Activated T-cell treated with anti-CD3 and anti-CD28 coated beads for 4 hours (primary cell): ENCODE results near the gene IRF5.

Experiments used
- DNase-seq: peaks from one replicate; pipeline ENCODE4 v3.0.0-alpha.2; 2020

The IRF5 gene

DNA sequence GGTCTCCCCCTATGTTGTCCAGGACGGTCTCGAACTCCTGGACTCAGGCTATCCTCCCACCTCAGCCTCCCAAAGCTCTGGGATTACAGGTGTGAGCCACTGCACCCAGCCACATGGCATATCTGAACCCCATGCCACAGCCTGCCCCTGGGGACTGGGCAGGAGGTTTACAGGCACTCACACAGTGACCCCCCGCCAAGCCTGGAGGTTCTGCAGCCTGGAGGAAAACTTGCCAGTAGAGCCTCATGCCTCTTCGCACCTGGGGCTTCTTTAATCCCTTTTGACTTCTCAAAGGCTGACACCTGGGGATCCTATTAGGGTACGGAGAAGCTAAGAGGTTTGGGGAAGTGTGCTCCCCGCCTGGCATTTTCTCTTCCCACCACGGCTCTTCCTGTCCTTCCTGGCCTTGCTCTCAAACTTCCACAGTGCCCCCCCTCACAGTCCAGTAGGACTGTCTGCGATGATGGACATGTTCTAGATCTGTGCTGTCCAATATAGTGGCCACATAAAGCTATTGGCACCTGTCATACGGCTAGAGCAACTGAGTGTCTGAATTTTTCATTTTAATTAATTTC is 15.8 kb upstream of the IRF5 start:
- no peak for DNase-seq

GRCh38 chr7:128922496-128923410 is 15.0 kb upstream of the IRF5 start:
- DNase-seq = no peak

GRCh38 chr7:128923411-128923800 is 14.3 kb upstream of the IRF5 start:
- DNase-seq = no peak

GRCh38 chr7:128924707-128925588 is 12.8 kb upstream of the IRF5 start:
- DNase-seq = no peak

- no peak for DNase-seq
These were observed 9.4 kb upstream of the IRF5 start for GRCh38 chr7:128928159-128928813.

GRCh38 chr7:128928882-128929788 is 8.6 kb upstream of the IRF5 start:
- no peak for DNase-seq

DNA sequence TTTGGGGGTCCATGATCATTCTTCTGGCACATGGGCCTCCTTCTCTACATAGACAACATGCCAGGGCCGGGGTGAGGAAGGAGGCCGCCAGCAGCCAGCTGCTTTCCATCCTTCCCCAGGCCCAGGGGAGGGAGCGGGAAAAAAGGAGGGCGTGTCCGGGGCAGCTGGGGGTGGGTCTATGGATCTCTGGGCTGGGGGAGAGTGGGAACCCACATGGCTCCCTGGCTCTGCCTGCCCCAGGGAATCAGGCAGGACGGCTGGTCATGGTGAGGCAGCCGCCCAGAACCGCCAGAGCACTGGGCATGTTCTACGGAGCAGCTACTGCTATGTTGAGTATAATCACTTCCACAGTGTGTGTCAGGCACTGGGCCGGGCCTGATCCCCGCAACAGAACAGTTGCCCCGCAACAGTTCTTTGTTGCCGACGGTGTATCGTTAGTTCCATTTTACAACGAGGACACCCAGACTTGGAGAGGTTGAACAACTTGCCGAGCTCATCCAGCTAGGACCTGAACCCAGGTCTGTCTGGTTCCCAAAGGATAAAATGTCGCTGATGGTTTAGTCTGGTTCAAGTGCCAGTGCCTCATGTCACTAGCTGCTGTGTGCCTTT is 6.4 kb upstream of the IRF5 start:
- no peak for DNase-seq

DNA sequence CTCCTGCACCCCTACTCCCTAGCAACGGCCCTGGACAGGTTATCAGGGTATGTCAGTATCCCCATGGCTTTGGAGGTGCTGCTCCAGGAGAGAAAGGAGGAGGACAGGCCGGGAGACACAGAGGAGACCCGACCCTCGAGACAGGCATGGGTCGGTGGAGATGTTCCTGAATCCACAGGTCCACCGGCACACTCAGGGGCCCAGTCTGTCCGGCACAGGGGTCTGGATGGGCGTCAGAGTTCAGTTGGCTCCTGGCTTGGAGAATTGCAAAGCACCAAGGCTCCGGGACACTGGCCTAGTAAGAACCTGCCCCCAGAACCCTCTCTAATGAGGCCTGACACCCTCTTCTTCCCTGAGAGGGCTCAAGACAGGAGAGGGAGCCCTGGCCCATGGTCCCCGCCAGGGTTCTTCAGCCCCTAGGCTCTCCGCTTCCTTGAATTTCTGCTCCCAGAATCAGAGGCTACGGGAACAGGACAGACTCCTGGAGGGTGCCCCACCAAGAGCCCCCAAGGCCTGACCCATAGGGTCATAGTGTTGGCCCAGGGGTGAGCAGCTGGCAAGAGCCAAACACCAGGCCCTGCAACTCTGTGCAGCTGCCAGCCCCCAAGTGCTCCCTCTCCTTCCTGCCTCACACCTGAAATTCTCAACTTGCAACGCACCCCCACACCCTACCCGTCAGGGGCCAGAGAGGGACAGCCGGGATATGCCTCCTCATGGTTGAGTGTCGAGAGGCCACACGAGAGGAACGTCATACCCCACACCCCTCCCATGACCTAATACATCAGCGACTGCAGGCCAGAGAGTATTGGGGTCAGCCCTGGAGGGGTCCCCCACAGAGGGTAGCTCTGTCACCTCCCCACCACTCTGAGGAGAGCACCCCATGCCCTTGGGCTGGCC is 5.5 kb upstream of the IRF5 start:
- no peak for DNase-seq

- no peak for DNase-seq
These were observed 4.9 kb upstream of the IRF5 start for GRCh38 chr7:128932862-128933179.

- no peak for DNase-seq
These were observed 4.4 kb upstream of the IRF5 start for GRCh38 chr7:128933180-128933891.

- DNase-seq = no peak
These were observed 3.1 kb upstream of the IRF5 start for GRCh38 chr7:128934361-128935341.

- DNase-seq = no peak
These were observed 2.4 kb upstream of the IRF5 start for GRCh38 chr7:128935342-128935730.

- no peak for DNase-seq
These were observed 929 bp upstream of the IRF5 start for GRCh38 chr7:128936798-128937197.

DNA sequence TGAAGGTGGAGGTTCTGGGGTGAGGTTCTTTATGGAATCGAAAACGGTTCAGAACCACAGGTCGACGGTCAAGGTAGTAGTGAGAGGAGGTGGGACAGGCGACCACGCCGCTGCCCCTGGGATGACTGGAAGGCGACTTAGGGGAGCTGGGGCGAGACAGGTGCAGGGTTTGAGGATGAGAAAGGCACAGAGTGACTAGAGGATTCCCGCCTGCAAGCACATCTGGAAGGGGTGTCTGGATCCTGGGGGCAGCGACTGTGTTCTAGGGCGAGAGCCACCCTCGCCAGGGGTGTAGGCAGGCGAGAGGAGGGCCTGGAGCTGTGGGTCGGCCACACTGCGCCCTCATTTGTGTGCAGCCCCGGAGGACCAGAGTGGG is 468 bp upstream of the IRF5 start:
- no peak for DNase-seq

DNA sequence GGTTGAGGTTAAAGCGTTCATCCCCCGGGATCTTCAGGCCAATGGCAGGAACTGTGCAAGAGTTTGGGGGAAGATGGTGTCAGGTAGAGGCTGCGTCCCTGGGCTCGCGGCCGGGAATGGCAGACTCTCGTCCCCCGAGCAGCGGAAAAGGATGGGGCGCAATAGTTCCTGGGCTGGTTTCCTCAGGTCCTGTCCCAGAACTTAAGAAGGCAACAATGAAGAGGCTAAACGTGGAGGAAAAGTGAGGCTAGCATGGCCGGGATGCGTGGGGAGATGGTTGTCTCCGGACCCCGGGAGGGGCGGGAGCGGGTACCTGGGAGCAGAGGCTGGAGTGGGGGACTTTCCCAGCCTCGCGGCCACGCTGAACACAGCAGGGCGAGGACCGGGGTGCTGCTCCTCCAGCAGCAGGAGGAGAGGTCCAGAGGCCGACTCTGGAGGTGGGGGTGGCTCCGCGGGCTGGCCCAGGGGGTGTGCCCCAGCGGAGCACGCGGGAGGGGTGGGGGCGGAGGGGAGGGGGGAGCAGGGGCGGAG is 882 bp downstream of the IRF5 start:
- no peak for DNase-seq

DNA sequence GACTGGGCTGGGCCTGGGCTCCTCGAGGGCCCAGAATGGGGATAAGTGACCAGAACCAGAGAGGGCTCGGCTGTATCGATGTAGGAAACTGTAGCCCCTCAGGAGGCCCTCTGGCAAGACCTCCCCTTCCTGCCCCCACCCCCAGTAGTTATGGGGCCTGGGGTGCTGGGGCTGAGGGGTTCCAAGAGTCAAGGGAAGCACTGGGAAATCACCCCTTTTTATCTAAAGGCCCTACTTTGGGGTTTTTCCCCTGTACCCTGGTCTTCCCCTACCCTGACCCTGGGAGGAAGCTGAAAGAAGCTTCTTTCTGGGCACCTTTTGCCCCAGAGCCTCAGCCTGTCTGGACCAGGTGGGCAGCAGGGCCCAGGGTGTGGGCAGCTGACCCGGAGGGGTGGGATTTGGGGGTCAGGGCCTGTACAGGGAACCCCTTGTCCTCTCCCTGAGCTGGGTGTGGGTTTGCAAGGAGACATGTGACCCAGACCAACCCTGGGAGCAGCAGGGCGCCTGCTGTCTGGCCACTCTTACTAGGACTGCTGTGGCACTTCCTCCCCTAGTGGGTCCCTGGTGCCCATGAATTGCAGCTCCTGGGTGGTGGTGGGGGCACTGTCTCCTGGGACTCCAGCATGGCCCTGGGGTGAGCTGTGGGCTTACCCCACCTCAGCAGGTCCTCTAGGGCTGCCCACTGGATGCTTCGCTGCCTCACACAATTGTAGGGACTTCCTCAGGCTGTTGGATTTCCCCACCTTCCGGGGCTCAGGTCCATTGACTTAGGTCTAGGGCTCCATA is 1.5 kb downstream of the IRF5 start:
- no peak for DNase-seq

- DNase-seq = no peak
These were observed 2.2 kb downstream of the IRF5 start for GRCh38 chr7:128939861-128940410.
